Parathyroid adenoma (tissue), 2 donors: Measurements from ENCODE around the gene ABCD1.
"Not testable (repeated sequence)": the region's sequence is repeated elsewhere in the genome, so short reads cannot be mapped to it uniquely, and the experiment has no call there.

ENCODE experiments used
- H2AFZ ChIP-seq: fragments of 300-600 bp; sonication (generic); one replicate; pipeline ENCODE4 v1.7.0; 2017; ENCODE audit warnings: antibody characterized with exemption, mild to moderate bottlenecking
- H3K27ac ChIP-seq: fragments of 300-600 bp; sonication (generic); one replicate; pipeline ENCODE4 v1.7.0; 2017
- H3K27me3 ChIP-seq: fragments of 300-600 bp; sonication (generic); one replicate; pipeline ENCODE4 v1.7.0; 2017; ENCODE audit warnings: low read length; ENCODE audit not compliant: control insufficient read depth, insufficient read depth
- H3K36me3 ChIP-seq: fragments of 300-600 bp; sonication (generic); one replicate; pipeline ENCODE4 v1.7.0; 2017; ENCODE audit warnings: low read length; ENCODE audit not compliant: control insufficient read depth, insufficient read depth
- H3K4me1 ChIP-seq: fragments of 300-600 bp; sonication (generic); one replicate; pipeline ENCODE4 v1.7.0; 2017; ENCODE audit warnings: control low read depth
- H3K4me2 ChIP-seq: fragments of 300-600 bp; sonication (generic); one replicate; pipeline ENCODE4 v1.7.0; 2017; ENCODE audit warnings: low read length
- H3K4me3 ChIP-seq: fragments of 300-600 bp; sonication (generic); one replicate; pipeline ENCODE4 v1.7.0; 2017; ENCODE audit warnings: low read depth, low read length
- H3K79me2 ChIP-seq: fragments of 300-600 bp; sonication (generic); one replicate; pipeline ENCODE4 v1.7.0; 2017; ENCODE audit warnings: control low read depth
- H3K9ac ChIP-seq: fragments of 300-600 bp; sonication (generic); one replicate; pipeline ENCODE4 v1.7.0; 2017; ENCODE audit warnings: mild to moderate bottlenecking
- H3K9me3 ChIP-seq: fragments of 300-600 bp; sonication (generic); one replicate; pipeline ENCODE4 v1.7.0; 2017; ENCODE audit warnings: low read length; ENCODE audit not compliant: control insufficient read depth
- TF ChIP-seq, protein P1 (sequence below): fragments of 300-600 bp; sonication (generic); IDR thresholded peaks from one replicate; pipeline ENCODE4 v1.7.0; 2017; ENCODE audit warnings: antibody characterized with exemption, mild to moderate bottlenecking
- donor health status: primary hyperparathyroidism.

The ABCD1 gene

DNA sequence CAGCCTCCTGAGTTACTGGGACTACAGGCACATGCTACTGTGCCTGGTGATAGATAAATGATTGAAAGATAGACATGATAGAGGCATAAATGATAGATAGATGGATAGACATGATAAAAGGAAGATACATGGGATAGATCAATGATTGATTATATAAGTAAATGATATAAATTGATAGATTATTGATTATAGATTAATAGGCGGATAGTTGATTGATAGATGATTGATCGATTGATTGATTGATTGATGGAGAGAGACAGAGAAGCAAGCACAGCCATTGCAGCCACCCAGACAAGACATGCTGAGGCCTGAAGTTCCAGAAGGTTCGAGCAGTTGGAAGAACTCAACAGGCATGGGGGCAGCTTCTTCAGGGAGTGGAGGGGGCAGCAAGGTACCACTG, 21.7 kb downstream of the ABCD1 start:
- TF ChIP-seq, protein P1, sequence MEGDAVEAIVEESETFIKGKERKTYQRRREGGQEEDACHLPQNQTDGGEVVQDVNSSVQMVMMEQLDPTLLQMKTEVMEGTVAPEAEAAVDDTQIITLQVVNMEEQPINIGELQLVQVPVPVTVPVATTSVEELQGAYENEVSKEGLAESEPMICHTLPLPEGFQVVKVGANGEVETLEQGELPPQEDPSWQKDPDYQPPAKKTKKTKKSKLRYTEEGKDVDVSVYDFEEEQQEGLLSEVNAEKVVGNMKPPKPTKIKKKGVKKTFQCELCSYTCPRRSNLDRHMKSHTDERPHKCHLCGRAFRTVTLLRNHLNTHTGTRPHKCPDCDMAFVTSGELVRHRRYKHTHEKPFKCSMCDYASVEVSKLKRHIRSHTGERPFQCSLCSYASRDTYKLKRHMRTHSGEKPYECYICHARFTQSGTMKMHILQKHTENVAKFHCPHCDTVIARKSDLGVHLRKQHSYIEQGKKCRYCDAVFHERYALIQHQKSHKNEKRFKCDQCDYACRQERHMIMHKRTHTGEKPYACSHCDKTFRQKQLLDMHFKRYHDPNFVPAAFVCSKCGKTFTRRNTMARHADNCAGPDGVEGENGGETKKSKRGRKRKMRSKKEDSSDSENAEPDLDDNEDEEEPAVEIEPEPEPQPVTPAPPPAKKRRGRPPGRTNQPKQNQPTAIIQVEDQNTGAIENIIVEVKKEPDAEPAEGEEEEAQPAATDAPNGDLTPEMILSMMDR, result no peak
- Histone ChIP-seq H3K79me2 (no peaks in the 10 kb centered on the region), H3K36me3 (no peaks in the 10 kb centered on the region)

GRCh38 chrX:153746991-153747390, 22.3 kb downstream of the ABCD1 start:
- H3K27ac ChIP-seq, H3K79me2 ChIP-seq, H3K9ac ChIP-seq, H2AFZ ChIP-seq, H3K4me1 ChIP-seq, H3K27me3 ChIP-seq, H3K36me3 ChIP-seq, H3K4me3 ChIP-seq, H3K9me3 ChIP-seq, H3K4me2 ChIP-seq: not testable (repeated sequence)

More for the DNA sequence above, 21.7 kb downstream of the ABCD1 start:
- H3K9me3 ChIP-seq, result no peaks in the 10 kb centered on the region
- H3K27ac ChIP-seq, result no peak overlapping the region
- H3K9ac ChIP-seq, result no peak overlapping the region
- H3K4me2 ChIP-seq, result no peak overlapping the region
- no peak overlapping the region for H3K4me3 ChIP-seq
- no peaks in the 10 kb centered on the region for H3K27me3 ChIP-seq
- no peaks in the 10 kb centered on the region for H3K4me1 ChIP-seq
- H2AFZ ChIP-seq, result no peak overlapping the region

GRCh38 chrX:153749017-153749416, 24.4 kb downstream of the ABCD1 start:
- H3K27me3 ChIP-seq, result not testable (repeated sequence)

DNA sequence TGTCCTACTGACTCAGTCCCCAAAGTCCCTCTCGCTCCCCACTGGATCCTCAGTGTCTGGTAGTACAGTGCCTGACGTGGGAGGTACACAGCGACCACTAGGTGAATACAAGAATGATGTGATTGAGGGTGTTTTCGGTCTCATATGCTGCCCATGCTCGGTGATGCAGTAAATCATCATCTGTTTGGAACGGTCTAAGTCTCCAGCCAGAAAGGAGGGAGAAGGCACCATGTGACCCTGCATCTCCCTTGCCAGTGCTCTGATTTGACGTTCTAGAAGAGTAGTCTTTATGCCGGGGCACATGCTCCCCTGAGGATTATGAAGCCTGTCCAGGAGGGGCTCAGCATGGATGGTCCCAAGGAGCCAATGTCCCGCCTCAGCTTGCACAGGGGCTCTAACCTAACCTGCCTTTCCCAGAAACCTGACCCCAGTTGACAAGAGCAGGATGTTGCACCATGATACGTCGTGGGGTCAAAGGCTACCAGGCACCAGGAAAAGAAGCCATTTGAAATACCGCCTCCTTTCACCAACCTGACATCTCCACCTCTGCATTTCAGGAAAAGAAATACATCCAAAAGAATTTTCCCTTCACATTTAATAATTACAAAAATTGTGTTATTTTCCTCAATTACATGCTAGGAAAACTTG, 25.6 kb downstream of the ABCD1 start:
- H3K4me3 ChIP-seq, result no peak overlapping the region

More at GRCh38 chrX:153749017-153749416, 24.4 kb downstream of the ABCD1 start:
- H3K36me3 ChIP-seq, H2AFZ ChIP-seq, H3K9ac ChIP-seq, H3K4me2 ChIP-seq, H3K4me1 ChIP-seq, H3K4me3 ChIP-seq, H3K27ac ChIP-seq, H3K79me2 ChIP-seq, H3K9me3 ChIP-seq: not testable (repeated sequence)

DNA sequence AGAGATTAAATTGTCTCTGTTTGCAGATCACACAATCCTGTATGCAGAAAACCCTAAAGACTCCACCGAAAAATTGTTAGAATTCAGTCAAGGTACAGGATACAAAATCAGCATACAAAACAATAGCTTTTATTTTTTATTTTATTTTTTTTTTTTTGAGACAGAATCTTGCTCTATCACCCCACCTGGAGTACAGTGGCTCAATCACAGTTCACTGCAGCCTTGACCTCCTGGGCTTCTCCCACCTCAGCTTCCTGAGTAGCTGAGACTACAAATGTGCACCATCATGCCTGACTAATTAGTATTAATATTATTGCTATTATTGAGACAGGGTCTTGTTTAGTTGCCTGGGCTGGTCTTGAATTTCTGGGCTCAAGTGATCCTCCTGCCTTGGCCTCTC, 30.5 kb downstream of the ABCD1 start:
- Histone ChIP-seq H3K4me2 (no peak overlapping the region), H3K27ac (no peak overlapping the region), H2AFZ (no peak overlapping the region), H3K9ac (no peak overlapping the region), H3K27me3 (no peaks in the 10 kb centered on the region), H3K79me2 (no peaks in the 10 kb centered on the region), H3K4me1 (no peaks in the 10 kb centered on the region), H3K36me3 (no peaks in the 10 kb centered on the region), H3K9me3 (no peaks in the 10 kb centered on the region), H3K4me3 (no peak overlapping the region)
- TF ChIP-seq, protein P1, result no peak

More for the DNA sequence above, 25.6 kb downstream of the ABCD1 start:
- H3K9me3 ChIP-seq, result no peaks in the 10 kb centered on the region
- H3K36me3 ChIP-seq, result no peaks in the 10 kb centered on the region
- H3K27me3 ChIP-seq, result no peaks in the 10 kb centered on the region
- no peak overlapping the region for H3K27ac ChIP-seq
- no peaks in the 10 kb centered on the region for H3K79me2 ChIP-seq
- H3K4me2 ChIP-seq, result no peak overlapping the region
- no peak overlapping the region for H2AFZ ChIP-seq
- TF ChIP-seq, protein P1, result no peak
- no peak overlapping the region for H3K9ac ChIP-seq
- no peaks in the 10 kb centered on the region for H3K4me1 ChIP-seq

GRCh38 chrX:153761863-153762262, 37.2 kb downstream of the ABCD1 start:
- Histone ChIP-seq H3K4me1 (no peaks in the 10 kb centered on the region), H3K4me3 (no peak overlapping the region), H3K9me3 (no peaks in the 10 kb centered on the region), H3K4me2 (no peak overlapping the region), H3K9ac (no peak overlapping the region), H3K36me3 (no peaks in the 10 kb centered on the region), H2AFZ (no peak overlapping the region), H3K27ac (no peak overlapping the region), H3K27me3 (no peaks in the 10 kb centered on the region), H3K79me2 (no peaks in the 10 kb centered on the region)
- TF ChIP-seq, protein P1, result no peak
